Activated T-cell treated with anti-CD3 and anti-CD28 coated beads for 48 hours (primary cell): ENCODE data around the gene UXT.
"Not testable (repeated sequence)": the region's sequence is repeated elsewhere in the genome, so short reads cannot be mapped to it uniquely, and the experiment has no call there.

ENCODE experiments used
- DNase-seq: peaks from one replicate; pipeline ENCODE4 v3.0.0-alpha.2; 2020; ENCODE audit warnings: low read depth

Gene UXT

GRCh38 chrX:47614618-47615017, 44.4 kb downstream of the UXT start:
- DNase-seq = no peak

- no peak for DNase-seq
These were observed 45.9 kb downstream of the UXT start for GRCh38 chrX:47613082-47613481.

GRCh38 chrX:47612418-47612817, 46.6 kb downstream of the UXT start:
- no peak for DNase-seq

- DNase-seq = no peak
These were observed 47.1 kb downstream of the UXT start for GRCh38 chrX:47611926-47612325.

- DNase-seq = no peak
These were observed 47.5 kb downstream of the UXT start for GRCh38 chrX:47611489-47611888.

GRCh38 chrX:47610511-47610910, 48.5 kb downstream of the UXT start:
- DNase-seq = no peak

- DNase-seq = no peak
These were observed 50.7 kb downstream of the UXT start for GRCh38 chrX:47608130-47608810.

GRCh38 chrX:47607091-47607490, 51.9 kb downstream of the UXT start:
- DNase-seq = no peak

- no peak for DNase-seq
These were observed 54.0 kb downstream of the UXT start for GRCh38 chrX:47605024-47605423.

GRCh38 chrX:47603125-47603524, 55.9 kb downstream of the UXT start:
- DNase-seq = not testable (repeated sequence)
